ENCODE results near the gene SCARB1. TPM values are rescaled to one million over a fixed set of nuclear protein-coding genes. Genes with fewer than 3 reads are reported as not detected.
A peak's percentile ranks its signal among the peaks of the same experiment; 100 is the strongest.

Gene SCARB1
- total and polyA plus RNA-seq, 9 donors, result 7.3 to 35.5 (median 25.7) TPM

DNA sequence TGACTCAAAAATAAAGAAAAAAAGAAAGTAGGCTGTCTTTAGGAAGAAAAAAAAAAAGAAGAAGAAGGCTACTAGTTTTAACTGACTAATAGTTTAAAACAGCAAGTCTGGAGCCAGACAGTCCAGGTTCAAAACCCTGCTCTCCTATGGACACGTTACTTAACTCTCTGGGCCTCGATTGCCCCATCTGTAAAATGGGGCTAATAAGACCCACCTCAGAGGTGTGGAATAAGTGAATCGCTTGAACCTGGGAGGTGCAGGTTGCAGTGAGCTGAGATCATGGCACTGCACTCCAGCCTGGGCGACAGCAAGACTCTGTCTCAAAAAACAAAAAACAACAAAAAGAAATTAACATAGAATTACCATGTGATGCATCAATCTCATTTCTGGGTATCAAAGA lies 10.5 kb upstream of the SCARB1 start:
- no CpG with 5 or more reads among the region's 4 CpGs for WGBS (ENCODE audit: insufficient coverage)
- H3K27ac ChIP-seq (ENCODE audit: low read length), result no peak overlapping the region
- no peak for DNase-seq
- H3K9me3 ChIP-seq (replicated peaks; ENCODE audit: control insufficient read depth, low read depth, low read length), result no peaks in the 10 kb centered on the region
- H3K27me3 ChIP-seq (ENCODE audit: control insufficient read depth, insufficient read depth, low read length), result no peaks in the 10 kb centered on the region
- peaks cover 4% of the 10 kb centered on the region for H3K4me1 ChIP-seq (ENCODE audit: control insufficient read depth, insufficient read depth, low read length)
- H3K4me3 ChIP-seq (ENCODE audit: low read length), result no peak overlapping the region
- no peaks in the 10 kb centered on the region for H3K36me3 ChIP-seq (ENCODE audit: control insufficient read depth, insufficient read depth, low read length)

DNA sequence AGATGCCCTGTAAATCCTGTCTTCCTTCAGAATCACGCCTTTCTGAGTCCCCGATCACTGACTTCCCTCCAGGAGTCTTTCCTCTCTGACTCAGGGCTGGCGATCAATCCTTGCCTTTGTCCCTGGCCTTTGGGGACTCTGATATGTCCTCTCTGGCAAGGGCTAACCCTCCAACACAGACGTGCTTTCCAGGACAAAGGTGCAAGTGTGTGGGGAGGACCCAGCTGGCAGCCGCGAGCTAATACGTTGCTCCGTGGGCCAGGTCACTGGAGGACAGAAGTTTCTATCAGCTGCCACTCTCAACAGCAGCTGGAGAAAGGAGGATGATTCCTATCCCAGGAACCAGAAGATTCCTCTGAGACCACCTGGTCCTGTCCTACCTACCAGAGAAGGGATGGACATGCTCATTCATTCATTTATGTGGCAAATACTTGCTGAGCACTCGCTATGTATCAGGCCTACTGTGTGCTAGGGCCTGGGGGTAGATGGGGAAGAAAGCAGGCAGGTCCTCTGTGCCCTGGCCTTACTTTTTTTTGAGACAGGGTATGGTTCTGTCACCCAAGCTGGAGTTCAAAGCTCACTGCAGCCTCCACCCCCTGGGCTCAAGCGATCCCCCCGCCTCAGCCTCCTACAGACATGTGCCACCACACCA lies 8.5 kb upstream of the SCARB1 start:
- H3K4me3 ChIP-seq (ENCODE audit: low read length), result no peak overlapping the region
- no peak overlapping the region for H3K27ac ChIP-seq (ENCODE audit: low read length)
- no peaks in the 10 kb centered on the region for H3K36me3 ChIP-seq (ENCODE audit: control insufficient read depth, insufficient read depth, low read length)
- H3K4me1 ChIP-seq (ENCODE audit: control insufficient read depth, insufficient read depth, low read length), result peaks cover 8% of the 10 kb centered on the region
- WGBS (ENCODE audit: insufficient coverage), result 53% methylated on average over 3 of the region's 11 CpGs
- peaks cover 3% of the 10 kb centered on the region for H3K27me3 ChIP-seq (ENCODE audit: control insufficient read depth, insufficient read depth, low read length)
- no peaks in the 10 kb centered on the region for H3K9me3 ChIP-seq (replicated peaks; ENCODE audit: control insufficient read depth, low read depth, low read length)
- no peak for DNase-seq

DNA sequence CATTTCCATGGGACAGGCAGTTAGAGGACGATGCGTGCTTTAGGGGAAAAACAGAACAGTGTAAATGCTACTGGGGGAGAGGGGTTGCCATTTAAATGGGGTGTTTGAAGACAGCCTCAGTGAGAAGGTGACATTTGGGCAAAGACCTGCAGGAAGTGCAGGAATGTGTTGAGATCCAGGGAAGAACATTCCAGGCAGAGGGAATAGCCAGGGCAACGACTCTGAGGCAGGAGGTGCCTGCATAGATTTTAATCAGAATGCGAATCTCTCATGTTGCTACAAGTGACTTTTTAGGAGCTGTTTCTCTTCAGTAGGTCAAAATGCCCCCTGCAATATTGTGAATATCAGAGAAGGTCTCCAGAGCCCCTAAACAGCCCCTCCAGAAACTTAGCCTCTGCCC lies 7.6 kb upstream of the SCARB1 start:
- H3K27ac ChIP-seq (ENCODE audit: low read length), result no peak overlapping the region
- no peaks in the 10 kb centered on the region for H3K9me3 ChIP-seq (replicated peaks; ENCODE audit: control insufficient read depth, low read depth, low read length)
- WGBS (ENCODE audit: insufficient coverage), result 59% methylated on average over 3 of the region's 4 CpGs
- peaks cover 8% of the 10 kb centered on the region for H3K4me1 ChIP-seq (ENCODE audit: control insufficient read depth, insufficient read depth, low read length)
- H3K36me3 ChIP-seq (ENCODE audit: control insufficient read depth, insufficient read depth, low read length), result no peaks in the 10 kb centered on the region
- H3K27me3 ChIP-seq (ENCODE audit: control insufficient read depth, insufficient read depth, low read length), result peaks cover 5% of the 10 kb centered on the region
- no peak for DNase-seq
- H3K4me3 ChIP-seq (ENCODE audit: low read length), result no peak overlapping the region

DNA sequence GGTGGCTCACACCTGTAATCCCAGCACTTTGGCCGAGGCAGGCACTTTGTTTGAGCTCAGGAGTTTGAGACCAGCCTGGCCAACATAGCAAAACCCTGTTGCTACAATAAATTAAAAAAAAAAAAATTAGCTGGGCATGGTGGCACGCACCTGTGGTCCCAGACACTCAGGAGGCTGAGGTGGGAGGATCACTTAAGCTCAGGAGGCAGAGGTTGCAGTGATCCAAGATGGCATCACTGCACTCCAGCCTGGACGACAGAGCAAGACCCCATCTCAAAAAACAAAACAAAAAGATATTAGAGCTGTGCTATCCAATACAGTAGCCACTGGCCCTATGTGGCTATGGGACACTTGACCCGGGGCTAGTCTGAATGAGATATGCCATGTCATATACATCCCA lies 6.9 kb upstream of the SCARB1 start:
- Histone ChIP-seq H3K9me3 (replicated peaks; ENCODE audit: control insufficient read depth, low read depth, low read length) (no peaks in the 10 kb centered on the region), H3K4me1 (ENCODE audit: control insufficient read depth, insufficient read depth, low read length) (peaks cover 8% of the 10 kb centered on the region), H3K36me3 (ENCODE audit: control insufficient read depth, insufficient read depth, low read length) (no peaks in the 10 kb centered on the region), H3K27ac (ENCODE audit: low read length) (no peak overlapping the region), H3K4me3 (ENCODE audit: low read length) (no peak overlapping the region), H3K27me3 (ENCODE audit: control insufficient read depth, insufficient read depth, low read length) (peaks cover 5% of the 10 kb centered on the region)
- no peak for DNase-seq
- 67% methylated on average over 1 of the region's 4 CpGs for WGBS (ENCODE audit: insufficient coverage)

DNA sequence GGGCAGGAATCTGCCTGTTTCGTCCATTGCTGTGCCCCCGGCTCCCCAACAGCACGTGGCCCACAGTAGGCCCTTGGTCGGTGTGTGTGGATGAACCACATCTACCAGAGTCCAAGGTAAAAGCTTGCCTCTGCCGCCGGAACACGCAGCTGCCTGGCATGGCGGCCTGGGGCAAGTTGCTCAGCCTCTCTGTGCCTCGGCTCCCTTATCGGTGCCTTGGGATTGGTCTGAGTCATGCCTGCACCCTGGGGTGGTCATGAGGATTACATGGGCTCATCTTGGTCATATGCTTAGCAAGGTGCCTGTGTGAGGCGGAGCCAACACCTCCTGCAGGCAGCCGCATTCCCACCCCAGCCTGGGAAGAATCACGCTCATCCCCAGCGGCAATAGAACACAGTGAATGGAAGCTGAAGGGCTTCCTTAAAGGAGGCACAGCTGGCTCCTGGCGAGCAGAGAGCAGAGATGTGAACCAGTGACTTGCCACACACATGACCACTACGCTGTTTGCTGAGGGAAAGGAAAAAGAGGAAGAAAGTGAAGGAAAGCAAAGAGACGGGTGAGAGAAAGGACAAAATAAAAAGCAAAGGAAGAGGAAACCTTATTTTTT lies 5.5 kb upstream of the SCARB1 start:
- DNase-seq, result peak; percentile 71
- no peaks in the 10 kb centered on the region for H3K9me3 ChIP-seq (replicated peaks; ENCODE audit: control insufficient read depth, low read depth, low read length)
- peaks cover 11% of the 10 kb centered on the region for H3K4me1 ChIP-seq (ENCODE audit: control insufficient read depth, insufficient read depth, low read length)
- no peaks in the 10 kb centered on the region for H3K36me3 ChIP-seq (ENCODE audit: control insufficient read depth, insufficient read depth, low read length)
- H3K27ac ChIP-seq (ENCODE audit: low read length), result no peak overlapping the region
- no peak overlapping the region for H3K4me3 ChIP-seq (ENCODE audit: low read length)
- WGBS (ENCODE audit: insufficient coverage), result 67% methylated on average over 13 of the region's 17 CpGs
- H3K27me3 ChIP-seq (ENCODE audit: control insufficient read depth, insufficient read depth, low read length), result peaks cover 5% of the 10 kb centered on the region

DNA sequence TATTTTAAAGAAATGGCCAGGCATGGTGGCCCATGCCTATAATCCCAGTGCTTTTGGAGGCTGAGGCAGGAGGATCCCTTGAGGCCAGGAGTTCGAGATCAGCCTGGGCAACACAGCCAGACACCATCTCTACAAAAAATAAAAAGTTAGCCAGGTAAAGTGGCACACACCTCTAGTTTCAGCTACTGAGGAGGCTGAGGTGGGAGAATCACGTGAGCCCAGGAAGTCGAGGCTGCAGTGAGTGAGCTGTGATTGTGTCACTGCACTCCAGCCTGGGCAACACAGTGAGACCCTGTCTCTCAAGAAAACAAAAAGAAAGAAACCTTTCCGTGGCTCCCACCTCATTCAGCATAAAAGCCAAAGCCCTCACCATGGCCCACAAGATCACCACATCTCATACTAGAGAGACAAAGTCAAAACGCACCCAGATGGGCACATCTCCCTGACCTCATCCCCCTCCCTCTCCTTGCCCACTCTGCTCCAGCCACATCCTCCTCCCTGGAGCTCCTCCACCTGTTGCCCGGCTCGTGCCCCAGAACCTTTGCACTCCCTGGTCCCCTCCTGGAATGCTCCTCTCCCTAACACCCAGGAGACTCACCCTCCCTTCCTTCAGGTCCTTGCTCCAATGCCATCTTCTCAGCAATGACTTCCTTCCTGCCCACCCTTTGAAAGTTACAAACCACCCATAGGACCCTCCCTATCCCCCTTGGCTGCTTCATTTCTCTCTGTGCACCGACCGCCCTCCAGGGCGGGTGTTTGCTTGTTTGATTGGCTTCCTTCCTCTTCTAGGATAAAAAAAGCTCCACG lies 4.8 kb upstream of the SCARB1 start:
- H3K36me3 ChIP-seq (ENCODE audit: control insufficient read depth, insufficient read depth, low read length), result no peaks in the 10 kb centered on the region
- H3K4me3 ChIP-seq (ENCODE audit: low read length), result no peak overlapping the region
- peaks cover 14% of the 10 kb centered on the region for H3K4me1 ChIP-seq (ENCODE audit: control insufficient read depth, insufficient read depth, low read length)
- no peak for DNase-seq
- H3K27me3 ChIP-seq (ENCODE audit: control insufficient read depth, insufficient read depth, low read length), result peaks cover 5% of the 10 kb centered on the region
- H3K27ac ChIP-seq (ENCODE audit: low read length), result no peak overlapping the region
- no peaks in the 10 kb centered on the region for H3K9me3 ChIP-seq (replicated peaks; ENCODE audit: control insufficient read depth, low read depth, low read length)
- 62% methylated on average over 8 of the region's 11 CpGs for WGBS (ENCODE audit: insufficient coverage)

DNA sequence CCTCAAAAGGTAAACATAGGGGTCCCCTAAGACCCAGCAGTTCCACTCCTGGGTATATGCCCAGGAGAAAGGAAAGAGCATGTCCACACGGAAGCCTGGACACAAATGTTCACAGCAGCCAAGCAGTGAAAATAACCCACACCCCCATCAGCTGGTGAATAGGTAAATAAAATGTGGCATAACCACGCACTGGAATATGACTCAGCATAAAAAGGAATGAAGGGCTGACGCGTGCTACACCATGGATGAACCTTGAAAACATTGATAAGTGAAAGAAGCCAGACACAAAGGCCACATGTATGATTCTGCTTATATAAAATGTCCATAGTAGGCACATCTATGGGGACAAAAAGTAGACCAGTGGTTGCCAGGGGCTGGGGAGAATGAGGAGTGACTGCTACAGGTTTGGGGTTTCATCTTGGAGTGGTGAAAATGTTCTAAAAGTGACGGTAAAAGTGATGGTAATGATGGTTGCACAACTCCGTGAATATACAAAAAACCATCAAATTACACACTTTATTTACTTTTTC lies 3.8 kb upstream of the SCARB1 start:
- peaks cover 22% of the 10 kb centered on the region for H3K4me1 ChIP-seq (ENCODE audit: control insufficient read depth, insufficient read depth, low read length)
- peaks cover 5% of the 10 kb centered on the region for H3K27me3 ChIP-seq (ENCODE audit: control insufficient read depth, insufficient read depth, low read length)
- H3K9me3 ChIP-seq (replicated peaks; ENCODE audit: control insufficient read depth, low read depth, low read length), result no peaks in the 10 kb centered on the region
- no peak overlapping the region for H3K4me3 ChIP-seq (ENCODE audit: low read length)
- no peak overlapping the region for H3K27ac ChIP-seq (ENCODE audit: low read length)
- no peak for DNase-seq
- no peaks in the 10 kb centered on the region for H3K36me3 ChIP-seq (ENCODE audit: control insufficient read depth, insufficient read depth, low read length)
- 100% methylated on average over 1 of the region's 6 CpGs for WGBS (ENCODE audit: insufficient coverage)

DNA sequence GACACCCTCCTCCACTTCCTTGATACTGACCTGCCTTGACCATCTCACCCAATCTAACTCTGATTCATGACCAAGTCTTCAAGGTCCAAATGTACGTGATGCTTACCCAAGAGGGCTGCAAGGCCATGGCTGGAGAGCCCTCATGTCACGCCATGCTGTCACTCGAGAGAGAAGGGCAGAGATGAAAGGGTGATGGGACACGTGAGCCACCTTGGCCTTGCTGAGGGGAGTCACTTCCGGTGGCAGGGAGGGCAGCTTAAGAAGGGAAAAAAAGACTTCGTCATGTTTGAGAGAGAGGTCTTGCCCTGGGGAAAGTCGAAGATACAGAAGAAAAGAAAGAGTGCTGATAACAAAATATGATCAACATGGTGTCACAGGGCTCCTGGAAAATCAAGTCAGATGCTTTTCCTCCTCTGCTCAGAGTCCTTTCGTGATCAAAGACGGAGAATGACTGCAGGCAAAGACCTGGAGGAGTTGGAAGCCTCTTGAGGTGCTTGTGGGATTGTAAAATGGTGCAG lies 3.3 kb upstream of the SCARB1 start:
- Histone ChIP-seq H3K27me3 (ENCODE audit: control insufficient read depth, insufficient read depth, low read length) (peaks cover 5% of the 10 kb centered on the region), H3K9me3 (replicated peaks; ENCODE audit: control insufficient read depth, low read depth, low read length) (no peaks in the 10 kb centered on the region), H3K36me3 (ENCODE audit: control insufficient read depth, insufficient read depth, low read length) (no peaks in the 10 kb centered on the region), H3K27ac (ENCODE audit: low read length) (no peak overlapping the region), H3K4me3 (ENCODE audit: low read length) (no peak overlapping the region), H3K4me1 (ENCODE audit: control insufficient read depth, insufficient read depth, low read length) (peaks cover 28% of the 10 kb centered on the region)
- 83% methylated on average over 7 of the region's 9 CpGs for WGBS (ENCODE audit: insufficient coverage)
- DNase-seq, result no peak

DNA sequence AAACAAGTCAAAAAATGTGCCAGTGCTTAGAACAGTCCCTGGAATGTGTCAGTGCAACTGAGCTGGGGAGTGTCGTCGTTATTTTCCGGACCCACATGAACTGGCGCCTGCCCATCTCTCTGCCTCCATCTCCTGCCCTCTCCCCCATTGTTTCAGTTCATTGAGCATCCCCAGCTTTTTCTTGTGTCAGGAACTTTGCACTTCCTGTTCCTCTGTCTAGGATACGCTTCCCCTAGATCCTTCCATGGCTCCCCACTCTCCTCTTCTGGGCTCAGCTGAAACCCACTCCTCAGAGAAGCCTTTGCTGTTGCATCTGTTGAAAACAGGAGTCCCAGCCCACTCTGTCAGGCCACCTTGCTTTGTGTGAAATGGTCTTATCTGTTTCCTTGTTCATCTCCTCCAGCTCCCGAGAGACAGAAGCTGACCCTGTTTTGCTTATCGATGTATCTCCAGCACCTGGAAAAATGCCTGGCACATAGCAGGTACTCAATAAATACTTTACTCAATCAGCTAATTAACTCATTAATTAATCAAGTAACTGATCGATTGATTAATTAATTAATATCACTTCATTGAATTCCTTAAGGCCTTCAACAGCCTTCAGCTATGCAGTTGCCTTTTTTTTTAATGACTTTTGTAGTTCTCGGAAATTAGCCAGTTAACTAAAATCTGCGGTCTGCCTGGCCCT lies 2.7 kb upstream of the SCARB1 start:
- Histone ChIP-seq H3K4me3 (ENCODE audit: low read length) (no peak overlapping the region), H3K27ac (ENCODE audit: low read length) (no peak overlapping the region), H3K9me3 (replicated peaks; ENCODE audit: control insufficient read depth, low read depth, low read length) (no peaks in the 10 kb centered on the region), H3K4me1 (ENCODE audit: control insufficient read depth, insufficient read depth, low read length) (peaks cover 30% of the 10 kb centered on the region), H3K27me3 (ENCODE audit: control insufficient read depth, insufficient read depth, low read length) (peaks cover 5% of the 10 kb centered on the region), H3K36me3 (ENCODE audit: control insufficient read depth, insufficient read depth, low read length) (no peaks in the 10 kb centered on the region)
- 83% methylated on average over 7 of the region's 10 CpGs for WGBS (ENCODE audit: insufficient coverage)
- DNase-seq, result no peak

All from muscle of leg (tissue), 11 donors.